Right lobe of liver (tissue), 4 donors: ENCODE results near the gene DIS3L2.

Source experiments
- POLR2A ChIP-seq: fragments of 450-650 bp; IDR thresholded peaks from one replicate; pipeline ENCODE4 v1.6.1; 2017; ENCODE audit warnings: antibody characterized with exemption, mild to moderate bottlenecking
- TF ChIP-seq, protein P1 (sequence below), 4 donors: fragments of 200-600 bp in 3 of 4; fragments of 450-650 bp in 1 of 4; IDR thresholded peaks; one replicate each; pipeline versions ENCODE4 v1.5.1 to v1.8.0; 2016 to 2022; ENCODE audit warnings: antibody characterized with exemption in 4 of 4, mild to moderate bottlenecking in 2 of 4
- donor health status: DM: no; HTN: no; CAD: no.
- donor health status: DM: no; HTN: no; CAD: no.
- donor health status: DM: no; HTN: yes; CAD: no.

GRCh38 chr2:232170396-232170795, 208.9 kb downstream of the DIS3L2 start:
- TF ChIP-seq, protein P1, sequence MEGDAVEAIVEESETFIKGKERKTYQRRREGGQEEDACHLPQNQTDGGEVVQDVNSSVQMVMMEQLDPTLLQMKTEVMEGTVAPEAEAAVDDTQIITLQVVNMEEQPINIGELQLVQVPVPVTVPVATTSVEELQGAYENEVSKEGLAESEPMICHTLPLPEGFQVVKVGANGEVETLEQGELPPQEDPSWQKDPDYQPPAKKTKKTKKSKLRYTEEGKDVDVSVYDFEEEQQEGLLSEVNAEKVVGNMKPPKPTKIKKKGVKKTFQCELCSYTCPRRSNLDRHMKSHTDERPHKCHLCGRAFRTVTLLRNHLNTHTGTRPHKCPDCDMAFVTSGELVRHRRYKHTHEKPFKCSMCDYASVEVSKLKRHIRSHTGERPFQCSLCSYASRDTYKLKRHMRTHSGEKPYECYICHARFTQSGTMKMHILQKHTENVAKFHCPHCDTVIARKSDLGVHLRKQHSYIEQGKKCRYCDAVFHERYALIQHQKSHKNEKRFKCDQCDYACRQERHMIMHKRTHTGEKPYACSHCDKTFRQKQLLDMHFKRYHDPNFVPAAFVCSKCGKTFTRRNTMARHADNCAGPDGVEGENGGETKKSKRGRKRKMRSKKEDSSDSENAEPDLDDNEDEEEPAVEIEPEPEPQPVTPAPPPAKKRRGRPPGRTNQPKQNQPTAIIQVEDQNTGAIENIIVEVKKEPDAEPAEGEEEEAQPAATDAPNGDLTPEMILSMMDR (IDR thresholded peaks at IDR 0.05), result no peak
- no peak for TF ChIP-seq POLR2A
